ENCODE results near the gene CTAGE9. TPM values are rescaled to one million over a fixed set of nuclear protein-coding genes. Genes with fewer than 3 reads are reported as not detected.

The CTAGE9 gene
- total RNA-seq, 1 donor from 2014 or later, result not detected

GRCh38 chr6:131755597-131755996 is 44.8 kb upstream of the CTAGE9 start:
- Histone ChIP-seq H2AFZ (ENCODE audit: low read depth, low read length) (no peak overlapping the region), H3K4me2 (ENCODE audit: low read length) (peak overlapping the region; percentile 41), H3K9ac (ENCODE audit: low read length) (peak overlapping the region; percentile 37), H3K27me3 (ENCODE audit: insufficient read depth, low read length) (no peaks in the 10 kb centered on the region), H3K4me1 (ENCODE audit: insufficient read depth, low read length) (peaks cover 30% of the 10 kb centered on the region), H3K9me3 (ENCODE audit: insufficient read depth, low read depth, low read length) (no peaks in the 10 kb centered on the region), H3K4me3 (ENCODE audit: insufficient read depth, low read depth, low read length) (no peak overlapping the region), H3K27ac (ENCODE audit: low read depth, low read length) (peak overlapping the region; percentile 77), H3K79me2 (ENCODE audit: insufficient read depth, low read length) (no peaks in the 10 kb centered on the region), H4K20me1 (ENCODE audit: insufficient read depth, low read length) (no peaks in the 10 kb centered on the region), H3K36me3 (ENCODE audit: insufficient read depth, low read length) (no peaks in the 10 kb centered on the region)
- Mint-ChIP-seq H3K4me3 (ENCODE audit: unreplicated experiment) (no peak overlapping the region), H3K27ac (ENCODE audit: unreplicated experiment) (peak overlapping the region; percentile 38), H3K27me3 (ENCODE audit: low read depth, unreplicated experiment) (no peaks in the 10 kb centered on the region), H3K9me3 (ENCODE audit: unreplicated experiment) (no peaks in the 10 kb centered on the region), H3K36me3 (ENCODE audit: low read depth, unreplicated experiment) (no peaks in the 10 kb centered on the region), H3K4me1 (ENCODE audit: low read depth, unreplicated experiment) (peaks cover 27% of the 10 kb centered on the region)
- FAIRE-seq (peak; percentile 99), DNase-seq (ENCODE audit: low read depth) (peak; percentile 99)
- TF ChIP-seq CTCF (IDR thresholded peaks at IDR 0.05; ENCODE audit: insufficient read depth, low read depth, low read length), result no peak
- TF ChIP-seq EZH2 (IDR thresholded peaks at IDR 0.05; ENCODE audit: insufficient read depth, low read length), result no peak

- FAIRE-seq, result peak; percentile 77
- H3K4me1 ChIP-seq (ENCODE audit: insufficient read depth, low read length), result peaks cover 25% of the 10 kb centered on the region
- H3K27ac Mint-ChIP-seq (ENCODE audit: unreplicated experiment), result peak overlapping the region; percentile 38
These were observed 44.1 kb upstream of the CTAGE9 start for GRCh38 chr6:131754715-131755567.

More at GRCh38 chr6:131754715-131755567, 44.1 kb upstream of the CTAGE9 start:
- H3K9ac ChIP-seq (ENCODE audit: low read length), result peak overlapping the region; percentile 37
- H3K27me3 Mint-ChIP-seq (ENCODE audit: low read depth, unreplicated experiment), result no peaks in the 10 kb centered on the region
- H3K27me3 ChIP-seq (ENCODE audit: insufficient read depth, low read length), result no peaks in the 10 kb centered on the region
- H3K9me3 ChIP-seq (ENCODE audit: insufficient read depth, low read depth, low read length), result no peaks in the 10 kb centered on the region
- H3K4me3 ChIP-seq (ENCODE audit: insufficient read depth, low read depth, low read length), result no peak overlapping the region
- peak; percentile 82 for DNase-seq (ENCODE audit: low read depth)
- H3K36me3 Mint-ChIP-seq (ENCODE audit: low read depth, unreplicated experiment), result no peaks in the 10 kb centered on the region
- no peaks in the 10 kb centered on the region for H3K9me3 Mint-ChIP-seq (ENCODE audit: unreplicated experiment)
- peak overlapping the region; percentile 41 for H3K4me2 ChIP-seq (ENCODE audit: low read length)
- peak overlapping the region; percentile 77 for H3K27ac ChIP-seq (ENCODE audit: low read depth, low read length)
- no peak for TF ChIP-seq CTCF (IDR thresholded peaks at IDR 0.05; ENCODE audit: insufficient read depth, low read depth, low read length)
- no peak for TF ChIP-seq EZH2 (IDR thresholded peaks at IDR 0.05; ENCODE audit: insufficient read depth, low read length)
- no peaks in the 10 kb centered on the region for H3K36me3 ChIP-seq (ENCODE audit: insufficient read depth, low read length)
- H2AFZ ChIP-seq (ENCODE audit: low read depth, low read length), result no peak overlapping the region
- no peaks in the 10 kb centered on the region for H4K20me1 ChIP-seq (ENCODE audit: insufficient read depth, low read length)
- H3K4me1 Mint-ChIP-seq (ENCODE audit: low read depth, unreplicated experiment), result peaks cover 24% of the 10 kb centered on the region
- no peak overlapping the region for H3K4me3 Mint-ChIP-seq (ENCODE audit: unreplicated experiment)
- no peaks in the 10 kb centered on the region for H3K79me2 ChIP-seq (ENCODE audit: insufficient read depth, low read length)
